Mammary epithelial cell (primary cell): ENCODE data around the gene SLC4A9.

ENCODE experiments used
- EZH2 ChIP-seq: IDR thresholded peaks from 2 replicates; pipeline ENCODE4 v1.6.1; 2012; ENCODE audit warnings: low read length, inconsistent platforms, borderline replicate concordance
- TF ChIP-seq, protein P1 (sequence below), 2 donors: IDR thresholded peaks in 1 of 2; conservative IDR thresholded peaks in 1 of 2; 2 replicates each; pipeline ENCODE4 v1.5.1; 2011 to 2012; ENCODE audit warnings: inconsistent platforms in 2 of 2, low read length in 2 of 2, mild to moderate bottlenecking in 2 of 2, control low read depth in 1 of 2, low read depth in 1 of 2; ENCODE audit not compliant: insufficient read depth in 1 of 2; ENCODE audit errors: extremely low read depth in 1 of 2

GRCh38 chr5:140312791-140313189, 47.2 kb upstream of the SLC4A9 start:
- TF ChIP-seq, protein P1, sequence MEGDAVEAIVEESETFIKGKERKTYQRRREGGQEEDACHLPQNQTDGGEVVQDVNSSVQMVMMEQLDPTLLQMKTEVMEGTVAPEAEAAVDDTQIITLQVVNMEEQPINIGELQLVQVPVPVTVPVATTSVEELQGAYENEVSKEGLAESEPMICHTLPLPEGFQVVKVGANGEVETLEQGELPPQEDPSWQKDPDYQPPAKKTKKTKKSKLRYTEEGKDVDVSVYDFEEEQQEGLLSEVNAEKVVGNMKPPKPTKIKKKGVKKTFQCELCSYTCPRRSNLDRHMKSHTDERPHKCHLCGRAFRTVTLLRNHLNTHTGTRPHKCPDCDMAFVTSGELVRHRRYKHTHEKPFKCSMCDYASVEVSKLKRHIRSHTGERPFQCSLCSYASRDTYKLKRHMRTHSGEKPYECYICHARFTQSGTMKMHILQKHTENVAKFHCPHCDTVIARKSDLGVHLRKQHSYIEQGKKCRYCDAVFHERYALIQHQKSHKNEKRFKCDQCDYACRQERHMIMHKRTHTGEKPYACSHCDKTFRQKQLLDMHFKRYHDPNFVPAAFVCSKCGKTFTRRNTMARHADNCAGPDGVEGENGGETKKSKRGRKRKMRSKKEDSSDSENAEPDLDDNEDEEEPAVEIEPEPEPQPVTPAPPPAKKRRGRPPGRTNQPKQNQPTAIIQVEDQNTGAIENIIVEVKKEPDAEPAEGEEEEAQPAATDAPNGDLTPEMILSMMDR (conservative IDR thresholded peaks at IDR 0.05 in 1 of 2, IDR thresholded peaks at IDR 0.05 in 1 of 2; ENCODE audit: extremely low read depth in 1 of 2, insufficient read depth in 1 of 2, low read depth in 1 of 2, low read length in 2 of 2), result no peak
- no peak for TF ChIP-seq EZH2
